ENCODE data around the gene CMSS1. TPM values are rescaled to one million over a fixed set of nuclear protein-coding genes. Genes with fewer than 3 reads are reported as not detected.
A peak's percentile ranks its signal among the peaks of the same experiment; 100 is the strongest.

CMSS1 gene
- total and polyA plus RNA-seq, 2 of the 13 experiments (the other 11 are each of a cell fraction or from before 2014, with no cell fraction given) = 6.4 to 48.7 TPM

DNA sequence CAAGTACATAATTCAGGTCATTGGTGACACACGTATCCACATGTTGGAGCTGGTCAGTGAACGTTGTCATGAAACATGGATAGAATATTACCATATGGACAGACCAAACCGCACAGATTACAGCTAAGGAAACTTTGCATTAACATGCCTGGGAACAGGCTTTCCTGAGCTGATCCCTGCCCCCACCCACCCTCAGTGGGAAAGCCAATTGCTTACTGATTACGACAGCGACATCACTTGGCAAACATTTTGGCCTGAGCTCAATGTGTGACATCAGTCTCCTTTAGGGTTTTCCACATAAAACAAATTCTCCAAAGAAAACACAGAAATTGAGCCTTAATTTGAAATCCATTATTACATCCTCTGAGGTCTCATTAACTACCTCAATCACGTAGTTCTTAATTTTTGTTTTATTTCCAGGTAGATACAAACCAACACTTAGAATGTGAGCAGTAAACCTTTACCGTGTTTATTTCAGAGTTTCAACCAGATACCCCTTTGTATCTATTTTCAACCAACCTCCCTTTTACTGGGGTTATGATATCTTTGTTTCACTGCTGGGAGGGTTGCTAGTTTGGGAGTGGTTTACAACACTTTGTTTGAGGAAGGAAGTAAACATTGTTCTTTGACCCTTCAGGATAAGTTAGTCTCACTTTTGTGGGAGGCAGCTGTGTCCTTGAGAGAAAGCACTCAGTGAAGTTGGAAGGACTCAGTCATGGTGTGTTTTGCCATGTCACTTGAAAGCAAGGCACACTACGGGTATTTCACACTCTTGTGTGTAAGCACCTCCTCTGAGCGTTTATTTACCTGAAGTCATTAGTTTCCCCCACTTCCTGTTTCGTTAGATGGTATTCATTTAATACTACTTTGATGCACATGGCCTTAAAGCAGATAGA is 103.1 kb downstream of the CMSS1 start (continued):
- TF ChIP-seq, protein P1, sequence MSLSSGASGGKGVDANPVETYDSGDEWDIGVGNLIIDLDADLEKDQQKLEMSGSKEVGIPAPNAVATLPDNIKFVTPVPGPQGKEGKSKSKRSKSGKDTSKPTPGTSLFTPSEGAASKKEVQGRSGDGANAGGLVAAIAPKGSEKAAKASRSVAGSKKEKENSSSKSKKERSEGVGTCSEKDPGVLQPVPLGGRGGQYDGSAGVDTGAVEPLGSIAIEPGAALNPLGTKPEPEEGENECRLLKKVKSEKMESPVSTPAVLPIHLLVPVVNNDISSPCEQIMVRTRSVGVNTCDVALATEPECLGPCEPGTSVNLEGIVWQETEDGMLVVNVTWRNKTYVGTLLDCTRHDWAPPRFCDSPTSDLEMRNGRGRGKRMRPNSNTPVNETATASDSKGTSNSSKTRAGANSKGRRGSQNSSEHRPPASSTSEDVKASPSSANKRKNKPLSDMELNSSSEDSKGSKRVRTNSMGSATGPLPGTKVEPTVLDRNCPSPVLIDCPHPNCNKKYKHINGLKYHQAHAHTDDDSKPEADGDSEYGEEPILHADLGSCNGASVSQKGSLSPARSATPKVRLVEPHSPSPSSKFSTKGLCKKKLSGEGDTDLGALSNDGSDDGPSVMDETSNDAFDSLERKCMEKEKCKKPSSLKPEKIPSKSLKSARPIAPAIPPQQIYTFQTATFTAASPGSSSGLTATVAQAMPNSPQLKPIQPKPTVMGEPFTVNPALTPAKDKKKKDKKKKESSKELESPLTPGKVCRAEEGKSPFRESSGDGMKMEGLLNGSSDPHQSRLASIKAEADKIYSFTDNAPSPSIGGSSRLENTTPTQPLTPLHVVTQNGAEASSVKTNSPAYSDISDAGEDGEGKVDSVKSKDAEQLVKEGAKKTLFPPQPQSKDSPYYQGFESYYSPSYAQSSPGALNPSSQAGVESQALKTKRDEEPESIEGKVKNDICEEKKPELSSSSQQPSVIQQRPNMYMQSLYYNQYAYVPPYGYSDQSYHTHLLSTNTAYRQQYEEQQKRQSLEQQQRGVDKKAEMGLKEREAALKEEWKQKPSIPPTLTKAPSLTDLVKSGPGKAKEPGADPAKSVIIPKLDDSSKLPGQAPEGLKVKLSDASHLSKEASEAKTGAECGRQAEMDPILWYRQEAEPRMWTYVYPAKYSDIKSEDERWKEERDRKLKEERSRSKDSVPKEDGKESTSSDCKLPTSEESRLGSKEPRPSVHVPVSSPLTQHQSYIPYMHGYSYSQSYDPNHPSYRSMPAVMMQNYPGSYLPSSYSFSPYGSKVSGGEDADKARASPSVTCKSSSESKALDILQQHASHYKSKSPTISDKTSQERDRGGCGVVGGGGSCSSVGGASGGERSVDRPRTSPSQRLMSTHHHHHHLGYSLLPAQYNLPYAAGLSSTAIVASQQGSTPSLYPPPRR (CRISPR knock-in tag; IDR thresholded peaks at IDR 0.05; ENCODE audit: borderline replicate concordance) = peak; percentile 96
- TF ChIP-seq SP140L (CRISPR knock-in tag; IDR thresholded peaks at IDR 0.05; ENCODE audit: borderline replicate concordance) (0 out of 2 replicates have a peak, but pooled peaks have one; percentile 34), TGIF2 (CRISPR knock-in tag; IDR thresholded peaks at IDR 0.05) (peak; percentile 76), ZNF547 (CRISPR knock-in tag; IDR thresholded peaks at IDR 0.05) (no peak), ZBTB3 (CRISPR knock-in tag; IDR thresholded peaks at IDR 0.05; ENCODE audit: borderline replicate concordance, low read depth) (peak; percentile 59; the same call in 1 of the 2 replicates), CENPT (CRISPR knock-in tag; IDR thresholded peaks at IDR 0.05; ENCODE audit: low read depth) (no peak), ZNF143 (CRISPR knock-in tag; IDR thresholded peaks at IDR 0.05) (no peak), ZNF207 (IDR thresholded peaks at IDR 0.05; ENCODE audit: borderline replicate concordance) (no peak), RFXANK (CRISPR knock-in tag; IDR thresholded peaks at IDR 0.05) (0 out of 2 replicates have a peak, but pooled peaks have one; percentile 58)
- TF ChIP-seq, protein P2, sequence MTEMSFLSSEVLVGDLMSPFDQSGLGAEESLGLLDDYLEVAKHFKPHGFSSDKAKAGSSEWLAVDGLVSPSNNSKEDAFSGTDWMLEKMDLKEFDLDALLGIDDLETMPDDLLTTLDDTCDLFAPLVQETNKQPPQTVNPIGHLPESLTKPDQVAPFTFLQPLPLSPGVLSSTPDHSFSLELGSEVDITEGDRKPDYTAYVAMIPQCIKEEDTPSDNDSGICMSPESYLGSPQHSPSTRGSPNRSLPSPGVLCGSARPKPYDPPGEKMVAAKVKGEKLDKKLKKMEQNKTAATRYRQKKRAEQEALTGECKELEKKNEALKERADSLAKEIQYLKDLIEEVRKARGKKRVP (CRISPR knock-in tag; IDR thresholded peaks at IDR 0.05) = peak in 1 of 2 experiments; percentile 80; a peak in 2 of 4 replicates
- TF ChIP-seq, protein P3, sequence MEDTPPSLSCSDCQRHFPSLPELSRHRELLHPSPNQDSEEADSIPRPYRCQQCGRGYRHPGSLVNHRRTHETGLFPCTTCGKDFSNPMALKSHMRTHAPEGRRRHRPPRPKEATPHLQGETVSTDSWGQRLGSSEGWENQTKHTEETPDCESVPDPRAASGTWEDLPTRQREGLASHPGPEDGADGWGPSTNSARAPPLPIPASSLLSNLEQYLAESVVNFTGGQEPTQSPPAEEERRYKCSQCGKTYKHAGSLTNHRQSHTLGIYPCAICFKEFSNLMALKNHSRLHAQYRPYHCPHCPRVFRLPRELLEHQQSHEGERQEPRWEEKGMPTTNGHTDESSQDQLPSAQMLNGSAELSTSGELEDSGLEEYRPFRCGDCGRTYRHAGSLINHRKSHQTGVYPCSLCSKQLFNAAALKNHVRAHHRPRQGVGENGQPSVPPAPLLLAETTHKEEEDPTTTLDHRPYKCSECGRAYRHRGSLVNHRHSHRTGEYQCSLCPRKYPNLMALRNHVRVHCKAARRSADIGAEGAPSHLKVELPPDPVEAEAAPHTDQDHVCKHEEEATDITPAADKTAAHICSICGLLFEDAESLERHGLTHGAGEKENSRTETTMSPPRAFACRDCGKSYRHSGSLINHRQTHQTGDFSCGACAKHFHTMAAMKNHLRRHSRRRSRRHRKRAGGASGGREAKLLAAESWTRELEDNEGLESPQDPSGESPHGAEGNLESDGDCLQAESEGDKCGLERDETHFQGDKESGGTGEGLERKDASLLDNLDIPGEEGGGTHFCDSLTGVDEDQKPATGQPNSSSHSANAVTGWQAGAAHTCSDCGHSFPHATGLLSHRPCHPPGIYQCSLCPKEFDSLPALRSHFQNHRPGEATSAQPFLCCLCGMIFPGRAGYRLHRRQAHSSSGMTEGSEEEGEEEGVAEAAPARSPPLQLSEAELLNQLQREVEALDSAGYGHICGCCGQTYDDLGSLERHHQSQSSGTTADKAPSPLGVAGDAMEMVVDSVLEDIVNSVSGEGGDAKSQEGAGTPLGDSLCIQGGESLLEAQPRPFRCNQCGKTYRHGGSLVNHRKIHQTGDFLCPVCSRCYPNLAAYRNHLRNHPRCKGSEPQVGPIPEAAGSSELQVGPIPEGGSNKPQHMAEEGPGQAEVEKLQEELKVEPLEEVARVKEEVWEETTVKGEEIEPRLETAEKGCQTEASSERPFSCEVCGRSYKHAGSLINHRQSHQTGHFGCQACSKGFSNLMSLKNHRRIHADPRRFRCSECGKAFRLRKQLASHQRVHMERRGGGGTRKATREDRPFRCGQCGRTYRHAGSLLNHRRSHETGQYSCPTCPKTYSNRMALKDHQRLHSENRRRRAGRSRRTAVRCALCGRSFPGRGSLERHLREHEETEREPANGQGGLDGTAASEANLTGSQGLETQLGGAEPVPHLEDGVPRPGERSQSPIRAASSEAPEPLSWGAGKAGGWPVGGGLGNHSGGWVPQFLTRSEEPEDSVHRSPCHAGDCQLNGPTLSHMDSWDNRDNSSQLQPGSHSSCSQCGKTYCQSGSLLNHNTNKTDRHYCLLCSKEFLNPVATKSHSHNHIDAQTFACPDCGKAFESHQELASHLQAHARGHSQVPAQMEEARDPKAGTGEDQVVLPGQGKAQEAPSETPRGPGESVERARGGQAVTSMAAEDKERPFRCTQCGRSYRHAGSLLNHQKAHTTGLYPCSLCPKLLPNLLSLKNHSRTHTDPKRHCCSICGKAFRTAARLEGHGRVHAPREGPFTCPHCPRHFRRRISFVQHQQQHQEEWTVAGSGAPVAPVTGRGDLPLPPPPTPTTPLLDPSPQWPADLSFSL (CRISPR knock-in tag; IDR thresholded peaks at IDR 0.05) = 0 out of 2 replicates have a peak, but pooled peaks have one; percentile 57

Measured in HepG2 (cell line).